GM11168 (cell line): ENCODE results near the gene CTRB2.

Source experiments
- in situ Hi-C: fragments of 300-500 bp; cut with MboI; formaldehyde crosslinking; loops from one replicate; pipeline ENCODE4 v1.12.0; 2022; ENCODE audit warnings: low sequenced_read_pairs; ENCODE audit not compliant: unreplicated experiment

The CTRB2 gene

GRCh38 chr16:75208861-75209505 is 2.0 kb upstream of the CTRB2 start:
- in situ Hi-C loops, result loop anchor here (25.0 kb wide), 1 partner anchor 553 kb away; no protein-coding TSS in a partner anchor

- in situ Hi-C loops, result loop anchor here (25.0 kb wide), 1 partner anchor 554 kb away; no protein-coding TSS in a partner anchor
Observed at GRCh38 chr16:75208242-75208825, 1.4 kb upstream of the CTRB2 start.

- in situ Hi-C loops, result loop anchor here (25.0 kb wide), 1 partner anchor 554 kb away; no protein-coding TSS in a partner anchor
Observed at GRCh38 chr16:75207831-75208230, 870 bp upstream of the CTRB2 start.

GRCh38 chr16:75205961-75206748 is 806 bp downstream of the CTRB2 start:
- in situ Hi-C loops, result loop anchor here (25.0 kb wide), 1 partner anchor 556 kb away; no protein-coding TSS in a partner anchor

GRCh38 chr16:75205438-75205837 is 1.5 kb downstream of the CTRB2 start:
- in situ Hi-C loops, result loop anchor here (25.0 kb wide), 1 partner anchor 557 kb away; no protein-coding TSS in a partner anchor

GRCh38 chr16:75204905-75205304 is 2.1 kb downstream of the CTRB2 start:
- in situ Hi-C loops, result loop anchor here (5.0 to 25.0 kb wide), 2 partner anchors 182 to 557 kb away; no protein-coding TSS in a partner anchor

- in situ Hi-C loops, result loop anchor here (5.0 to 25.0 kb wide), 2 partner anchors 183 to 558 kb away; no protein-coding TSS in a partner anchor
Observed at GRCh38 chr16:75204410-75204758, 2.6 kb downstream of the CTRB2 start.

- in situ Hi-C loops, result loop anchor here (5.0 to 25.0 kb wide), 2 partner anchors 183 to 558 kb away; no protein-coding TSS in a partner anchor
Observed at GRCh38 chr16:75203667-75204409, 3.1 kb downstream of the CTRB2 start.

- in situ Hi-C loops, result loop anchor here (5.0 to 25.0 kb wide), 2 partner anchors 184 to 559 kb away; no protein-coding TSS in a partner anchor
Observed at GRCh38 chr16:75203096-75203495, 3.9 kb downstream of the CTRB2 start.

- in situ Hi-C loops, result loop anchor here (5.0 to 25.0 kb wide), 2 partner anchors 185 to 560 kb away; no protein-coding TSS in a partner anchor
Observed at GRCh38 chr16:75202069-75202590, 4.8 kb downstream of the CTRB2 start.

GRCh38 chr16:75198135-75198600 is 8.8 kb downstream of the CTRB2 start:
- in situ Hi-C loops, result no loop called here

- in situ Hi-C loops, result no loop called here
Observed at GRCh38 chr16:75197522-75198134, 9.3 kb downstream of the CTRB2 start.

- in situ Hi-C loops, result no loop called here
Observed at GRCh38 chr16:75196836-75197235, 10.1 kb downstream of the CTRB2 start.

GRCh38 chr16:75195811-75196790 is 10.9 kb downstream of the CTRB2 start:
- in situ Hi-C loops, result no loop called here

- in situ Hi-C loops, result no loop called here
Observed at GRCh38 chr16:75193730-75194444, 13.1 kb downstream of the CTRB2 start.

GRCh38 chr16:75193265-75193650 is 13.7 kb downstream of the CTRB2 start:
- in situ Hi-C loops, result no loop called here

- in situ Hi-C loops, result no loop called here
Observed at GRCh38 chr16:75192606-75193264, 14.2 kb downstream of the CTRB2 start.
